Measurements from ENCODE around the gene OLR1.

DNA sequence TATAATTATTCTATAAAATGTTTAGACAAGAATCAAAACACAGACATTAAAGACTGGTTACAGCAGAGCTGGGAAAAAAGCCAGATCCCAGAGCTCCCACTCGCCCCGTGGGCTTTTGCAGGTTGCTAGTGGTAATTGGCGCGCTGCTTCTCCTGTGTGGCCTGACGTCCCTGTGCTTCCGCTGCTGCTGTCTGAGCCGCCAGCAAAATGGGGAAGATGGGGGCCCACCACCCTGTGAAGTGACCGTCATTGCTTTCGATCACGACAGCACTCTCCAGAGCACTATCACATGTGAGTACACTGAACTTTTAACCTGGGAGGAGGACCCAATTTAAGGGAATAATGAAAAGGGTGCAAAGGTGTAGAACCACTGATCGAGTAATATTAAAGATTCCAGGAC, 14.4 kb upstream of the OLR1 start:
- TF ChIP-seq, protein P1, sequence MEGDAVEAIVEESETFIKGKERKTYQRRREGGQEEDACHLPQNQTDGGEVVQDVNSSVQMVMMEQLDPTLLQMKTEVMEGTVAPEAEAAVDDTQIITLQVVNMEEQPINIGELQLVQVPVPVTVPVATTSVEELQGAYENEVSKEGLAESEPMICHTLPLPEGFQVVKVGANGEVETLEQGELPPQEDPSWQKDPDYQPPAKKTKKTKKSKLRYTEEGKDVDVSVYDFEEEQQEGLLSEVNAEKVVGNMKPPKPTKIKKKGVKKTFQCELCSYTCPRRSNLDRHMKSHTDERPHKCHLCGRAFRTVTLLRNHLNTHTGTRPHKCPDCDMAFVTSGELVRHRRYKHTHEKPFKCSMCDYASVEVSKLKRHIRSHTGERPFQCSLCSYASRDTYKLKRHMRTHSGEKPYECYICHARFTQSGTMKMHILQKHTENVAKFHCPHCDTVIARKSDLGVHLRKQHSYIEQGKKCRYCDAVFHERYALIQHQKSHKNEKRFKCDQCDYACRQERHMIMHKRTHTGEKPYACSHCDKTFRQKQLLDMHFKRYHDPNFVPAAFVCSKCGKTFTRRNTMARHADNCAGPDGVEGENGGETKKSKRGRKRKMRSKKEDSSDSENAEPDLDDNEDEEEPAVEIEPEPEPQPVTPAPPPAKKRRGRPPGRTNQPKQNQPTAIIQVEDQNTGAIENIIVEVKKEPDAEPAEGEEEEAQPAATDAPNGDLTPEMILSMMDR (IDR thresholded peaks at IDR 0.05): no peak
- TF ChIP-seq EZH2 (IDR thresholded peaks at IDR 0.05; ENCODE audit: borderline replicate concordance, insufficient read depth, low read depth, low read length, poor library complexity, severe bottlenecking): no peak
